Glutamatergic neuron (in vitro differentiated cells): ENCODE data around the gene KCNK15. TPM values are rescaled to one million over a fixed set of nuclear protein-coding genes. Genes with fewer than 3 reads are reported as not detected.

Experiments
- DNase-seq: peaks from one replicate; pipeline ENCODE4 v3.0.0; 2022
- H3K27ac Mint-ChIP-seq: one replicate; pipeline ENCODE4 v1.8.0; 2020; ENCODE audit warnings: mild to moderate bottlenecking, mixed read lengths, inconsistent platforms; ENCODE audit not compliant: unreplicated experiment
- H3K27me3 Mint-ChIP-seq: one replicate; pipeline ENCODE4 v1.8.0; 2020; ENCODE audit warnings: mild to moderate bottlenecking, moderate library complexity, mixed read lengths, inconsistent platforms; ENCODE audit not compliant: unreplicated experiment
- H3K36me3 Mint-ChIP-seq: one replicate; pipeline ENCODE4 v1.8.0; 2020; ENCODE audit warnings: mild to moderate bottlenecking, mixed read lengths, inconsistent platforms; ENCODE audit not compliant: unreplicated experiment
- H3K4me1 Mint-ChIP-seq: one replicate; pipeline ENCODE4 v1.8.0; 2020; ENCODE audit warnings: mild to moderate bottlenecking, low read depth, mixed read lengths, inconsistent platforms; ENCODE audit not compliant: unreplicated experiment
- H3K4me3 Mint-ChIP-seq: one replicate; pipeline ENCODE4 v1.8.0; 2020; ENCODE audit warnings: mild to moderate bottlenecking, mixed read lengths, inconsistent platforms; ENCODE audit not compliant: unreplicated experiment
- H3K9me3 Mint-ChIP-seq: one replicate; pipeline ENCODE4 v1.8.0; 2020; ENCODE audit warnings: mild to moderate bottlenecking, moderate library complexity, mixed read lengths, inconsistent platforms; ENCODE audit not compliant: unreplicated experiment
- CTCF ChIP-seq: fragments of 200-600 bp; sonication (generic); IDR thresholded peaks from one replicate; pipeline ENCODE4 v1.5.0; 2021; ENCODE audit not compliant: partially characterized antibody, unreplicated experiment
- total RNA-seq: library from RNA; stranded (reverse); fragmentation: NEBNext Ultra II Directional; extraction: Animal tissue kit (Norgen Biotek cat#: 25700); gene quantifications from one replicate; pipeline ENCODE4 v1.2.1, GENCODE V29; 2021; ENCODE audit not compliant: unreplicated experiment

The KCNK15 gene
- total RNA-seq, 1 donor from 2014 or later = 0.22 TPM

DNA sequence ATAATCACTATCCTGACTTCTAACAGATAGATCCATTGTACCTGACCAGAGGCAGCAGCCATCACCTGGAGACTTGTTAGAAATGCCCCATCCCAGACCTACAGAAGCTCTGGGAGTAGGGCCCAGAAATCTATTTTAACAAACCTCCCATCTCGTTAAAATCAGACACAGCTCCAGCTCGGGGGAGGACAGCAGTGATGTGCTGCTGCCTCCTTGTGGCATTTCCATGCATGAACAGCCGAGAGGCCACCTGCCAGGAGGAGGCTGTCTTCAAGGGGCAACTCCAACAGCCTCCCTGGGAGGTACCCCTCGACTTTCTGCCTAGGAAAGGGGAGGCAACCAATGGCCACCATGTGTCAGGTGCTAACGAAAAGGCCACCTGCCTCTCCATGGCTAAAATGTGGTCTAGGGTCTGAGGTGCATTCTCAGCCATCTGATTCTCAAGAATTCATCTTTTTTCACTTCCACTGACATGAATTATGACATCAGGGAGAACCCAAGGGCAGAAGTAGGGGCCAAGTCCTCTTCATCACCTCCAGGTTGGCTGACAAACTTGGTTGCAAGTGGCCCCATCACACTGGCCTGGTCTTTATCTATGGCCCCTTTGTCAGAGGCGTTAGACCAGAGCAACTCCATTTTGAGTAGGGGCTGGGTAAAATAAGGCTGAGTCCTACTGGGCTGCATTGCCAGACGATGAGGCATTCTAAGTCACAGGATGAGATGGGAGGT is 12.2 kb upstream of the KCNK15 start:
- no peak overlapping the region for H3K4me3 Mint-ChIP-seq
- peak overlapping the region; percentile 46 for H3K27ac Mint-ChIP-seq
- H3K36me3 Mint-ChIP-seq = no peaks in the 10 kb centered on the region
- peaks cover 5% of the 10 kb centered on the region for H3K9me3 Mint-ChIP-seq
- peak; percentile 78 for TF ChIP-seq CTCF
- peaks cover 6% of the 10 kb centered on the region for H3K27me3 Mint-ChIP-seq
- peaks cover 16% of the 10 kb centered on the region for H3K4me1 Mint-ChIP-seq
- peak; percentile 82 for DNase-seq

DNA sequence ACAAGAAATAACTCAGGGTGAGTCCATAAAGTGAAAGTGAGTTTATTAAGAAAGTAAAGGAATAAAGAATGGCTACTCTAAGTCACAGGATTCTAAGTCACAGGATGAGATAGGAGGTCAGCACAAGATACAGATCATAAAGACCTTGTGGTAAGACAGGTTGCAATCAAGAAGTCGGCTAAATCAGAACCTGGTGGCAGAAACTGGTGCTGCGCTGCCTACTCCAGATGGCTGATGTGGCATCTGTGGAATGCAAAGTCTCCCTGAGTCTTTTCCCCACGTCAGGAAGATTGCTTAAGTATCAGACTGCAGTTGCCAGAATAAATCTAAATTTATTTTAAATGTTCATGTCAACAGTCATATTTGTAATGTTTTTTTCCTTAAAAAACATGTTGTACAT is 10.7 kb upstream of the KCNK15 start:
- H3K36me3 Mint-ChIP-seq = no peaks in the 10 kb centered on the region
- DNase-seq = no peak
- H3K4me3 Mint-ChIP-seq = no peak overlapping the region
- H3K9me3 Mint-ChIP-seq = peaks cover 5% of the 10 kb centered on the region
- peaks cover 10% of the 10 kb centered on the region for H3K27me3 Mint-ChIP-seq
- peak; percentile 40 for TF ChIP-seq CTCF
- no peak overlapping the region for H3K27ac Mint-ChIP-seq
- peaks cover 23% of the 10 kb centered on the region for H3K4me1 Mint-ChIP-seq

GRCh38 chr20:44735816-44736169 is 9.9 kb upstream of the KCNK15 start:
- Mint-ChIP-seq H3K4me1 (peaks cover 28% of the 10 kb centered on the region), H3K9me3 (peaks cover 7% of the 10 kb centered on the region), H3K36me3 (no peaks in the 10 kb centered on the region), H3K27ac (peak overlapping the region; percentile 80), H3K4me3 (peak overlapping the region; percentile 75), H3K27me3 (peaks cover 11% of the 10 kb centered on the region)
- TF ChIP-seq CTCF = no peak
- DNase-seq = no peak

DNA sequence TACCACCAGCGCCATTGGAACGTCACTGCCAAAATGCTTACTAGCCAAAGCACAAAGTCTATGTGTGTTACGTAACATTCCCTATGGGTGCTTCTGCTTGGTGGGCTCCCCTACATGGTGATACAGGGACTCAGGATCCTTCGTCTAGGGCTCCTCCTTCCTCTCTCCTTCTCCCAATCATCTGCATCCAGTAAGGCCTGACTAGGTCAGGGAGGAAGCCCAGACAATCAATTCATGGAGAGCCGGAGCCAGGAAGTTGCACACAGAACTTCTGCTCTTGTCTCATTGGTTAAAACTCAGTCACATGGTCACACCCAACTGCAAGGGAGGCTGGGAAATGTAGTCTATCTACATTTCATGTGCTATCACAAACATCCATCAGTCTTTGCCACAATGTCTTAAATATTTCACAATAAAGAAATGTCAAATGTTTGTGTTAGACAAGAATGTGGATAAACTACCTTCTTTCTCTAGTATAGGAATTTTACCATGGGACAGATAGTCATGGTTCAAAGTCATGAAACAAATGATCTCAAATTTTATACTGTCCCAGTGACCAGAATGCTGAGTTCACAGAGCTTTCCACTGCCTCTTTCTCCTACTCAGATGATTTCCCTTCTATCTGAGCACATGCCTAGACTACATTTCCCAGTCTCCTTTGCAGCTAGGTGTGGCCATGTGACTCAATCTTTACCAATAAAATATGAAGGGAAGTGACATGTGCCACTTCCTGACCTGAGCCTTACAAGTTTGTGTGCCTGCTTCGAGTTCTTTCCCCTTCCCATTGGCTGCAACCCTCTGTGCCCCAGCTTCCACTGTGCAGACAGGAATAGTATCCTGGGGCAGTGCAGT is 9.3 kb upstream of the KCNK15 start:
- H3K4me1 Mint-ChIP-seq = peaks cover 31% of the 10 kb centered on the region
- no peak for TF ChIP-seq CTCF
- DNase-seq = peak; percentile 49
- H3K27ac Mint-ChIP-seq = peak overlapping the region; percentile 80
- peak overlapping the region; percentile 75 for H3K4me3 Mint-ChIP-seq
- H3K27me3 Mint-ChIP-seq = peaks cover 11% of the 10 kb centered on the region
- H3K9me3 Mint-ChIP-seq = peaks cover 7% of the 10 kb centered on the region
- no peaks in the 10 kb centered on the region for H3K36me3 Mint-ChIP-seq

DNA sequence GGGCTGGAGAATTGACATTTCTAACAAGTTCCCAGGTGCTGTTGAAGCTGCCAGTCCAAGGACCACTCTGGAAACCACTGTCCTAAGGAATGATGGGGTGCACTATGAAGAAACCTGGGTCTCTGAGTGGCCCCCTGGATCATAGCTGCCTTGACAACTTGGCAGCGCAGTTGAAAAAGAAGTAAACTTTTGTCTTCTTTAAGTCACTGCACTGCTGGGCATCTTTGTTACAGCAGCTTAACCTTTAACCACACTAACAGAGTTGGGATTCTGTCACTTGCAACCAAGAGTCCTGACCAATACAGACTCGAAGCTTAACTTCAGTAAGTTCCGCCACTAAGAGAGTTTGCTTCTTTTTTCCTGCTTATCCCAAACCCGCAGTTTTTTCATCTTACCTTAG is 8.5 kb upstream of the KCNK15 start:
- Mint-ChIP-seq H3K9me3 (peaks cover 7% of the 10 kb centered on the region), H3K27me3 (peaks cover 11% of the 10 kb centered on the region), H3K4me3 (no peak overlapping the region), H3K4me1 (peaks cover 37% of the 10 kb centered on the region), H3K27ac (no peak overlapping the region), H3K36me3 (no peaks in the 10 kb centered on the region)
- TF ChIP-seq CTCF = no peak
- DNase-seq = no peak
